Measurements from ENCODE around the gene SPATA4.
A peak's percentile ranks its signal among the peaks of the same experiment; 100 is the strongest.
"Not testable (repeated sequence)": the region's sequence is repeated elsewhere in the genome, so short reads cannot be mapped to it uniquely, and the experiment has no call there.

SPATA4 gene

GRCh38 chr4:176195184-176195978, at the start of gene SPATA4:
Gene SPATA4, minus strand, starts transcription at chr4:176195585. Its CDS starts 23 bp downstream, at chr4:176195562.
- DNase-seq (ENCODE audit: low read depth in 4 of 4, low spot score in 1 of 4) = peak; percentile 88 to 90 (median 90)

- no peak for DNase-seq (ENCODE audit: low read depth in 4 of 4, low spot score in 1 of 4)
Measured at GRCh38 chr4:176242764-176243347, 47.5 kb upstream of the SPATA4 start.

GRCh38 chr4:176241703-176242102, 46.3 kb upstream of the SPATA4 start:
- DNase-seq (ENCODE audit: low read depth in 4 of 4, low spot score in 1 of 4) = no peak

GRCh38 chr4:176238826-176239225, 43.4 kb upstream of the SPATA4 start:
- DNase-seq (ENCODE audit: low read depth in 4 of 4, low spot score in 1 of 4) = no peak

- DNase-seq (ENCODE audit: low read depth in 4 of 4, low spot score in 1 of 4) = no peak
Measured at GRCh38 chr4:176238157-176238610, 42.8 kb upstream of the SPATA4 start.

GRCh38 chr4:176236946-176237345, 41.6 kb upstream of the SPATA4 start:
- DNase-seq (ENCODE audit: low read depth in 4 of 4, low spot score in 1 of 4) = no peak

GRCh38 chr4:176230836-176231235, 35.5 kb upstream of the SPATA4 start:
- DNase-seq (ENCODE audit: low read depth in 4 of 4, low spot score in 1 of 4) = no peak

GRCh38 chr4:176229645-176230044, 34.3 kb upstream of the SPATA4 start:
- DNase-seq (ENCODE audit: low read depth in 4 of 4, low spot score in 1 of 4) = no peak

GRCh38 chr4:176226736-176227135, 31.4 kb upstream of the SPATA4 start:
- no peak for DNase-seq (ENCODE audit: low read depth in 4 of 4, low spot score in 1 of 4)

- no peak for DNase-seq (ENCODE audit: low read depth in 4 of 4, low spot score in 1 of 4)
Measured at GRCh38 chr4:176223561-176223960, 28.2 kb upstream of the SPATA4 start.

GRCh38 chr4:176222149-176222548, 26.8 kb upstream of the SPATA4 start:
- DNase-seq (ENCODE audit: low read depth in 4 of 4, low spot score in 1 of 4) = no peak

GRCh38 chr4:176217510-176217909, 22.1 kb upstream of the SPATA4 start:
- no peak for DNase-seq (ENCODE audit: low read depth in 4 of 4, low spot score in 1 of 4)

GRCh38 chr4:176212351-176212750, 17.0 kb upstream of the SPATA4 start:
- DNase-seq (ENCODE audit: low read depth in 4 of 4, low spot score in 1 of 4) = not testable (repeated sequence)

- no peak for DNase-seq (ENCODE audit: low read depth in 4 of 4, low spot score in 1 of 4)
Measured at GRCh38 chr4:176210579-176211296, 15.4 kb upstream of the SPATA4 start.

- DNase-seq (ENCODE audit: low read depth in 4 of 4, low spot score in 1 of 4) = no peak
Measured at GRCh38 chr4:176210101-176210500, 14.7 kb upstream of the SPATA4 start.

GRCh38 chr4:176209535-176209934, 14.2 kb upstream of the SPATA4 start:
- no peak for DNase-seq (ENCODE audit: low read depth in 4 of 4, low spot score in 1 of 4)

- no peak for DNase-seq (ENCODE audit: low read depth in 4 of 4, low spot score in 1 of 4)
Measured at GRCh38 chr4:176207839-176208238, 12.5 kb upstream of the SPATA4 start.

GRCh38 chr4:176205299-176205698, 9.9 kb upstream of the SPATA4 start:
- DNase-seq (ENCODE audit: low read depth in 4 of 4, low spot score in 1 of 4) = no peak

GRCh38 chr4:176198316-176198903, 3.0 kb upstream of the SPATA4 start:
- no peak for DNase-seq (ENCODE audit: low read depth in 4 of 4, low spot score in 1 of 4)

GRCh38 chr4:176193938-176194337, 1.4 kb downstream of the SPATA4 start:
- peak in 2 of 4 experiments; percentile 12 to 23 for DNase-seq (ENCODE audit: low read depth in 4 of 4, low spot score in 1 of 4)

GRCh38 chr4:176193126-176193525, 2.3 kb downstream of the SPATA4 start:
- no peak for DNase-seq (ENCODE audit: low read depth in 4 of 4, low spot score in 1 of 4)

- DNase-seq (ENCODE audit: low read depth in 4 of 4, low spot score in 1 of 4) = no peak
Measured at GRCh38 chr4:176191974-176192373, 3.4 kb downstream of the SPATA4 start.
